K562 (cell line): Measurements from ENCODE around the gene CELF4. TPM values are rescaled to one million over a fixed set of nuclear protein-coding genes. Genes with fewer than 3 reads are reported as not detected.

Source experiments
- ATAC-seq: fragments of 200-7000 bp; cut with Tn5 transposase; 3 replicates; pipeline ENCODE4 v1.9.1; 2020; ENCODE audit warnings: moderate library complexity
- BruUV-seq: library from RNA; stranded (reverse); fragments of 400-500 nt; replicated peaks from 2 replicates; lab custom pipeline; 2021; lab: Mats Ljungman, UMichigan
- CTCF ChIA-PET: fragments of 300-600 bp; formaldehyde crosslinking; extraction: SDS; loops from one replicate; lab custom pipeline; 2021; ENCODE audit warnings: low intra/inter-chr PET ratio; lab: Yijun Ruan, JAX
- POLR2A ChIA-PET: fragments of 300-600, 350-650 bp; sonication (Branson Sonifier 250); formaldehyde crosslinking; extraction: SDS; loops from one replicate; lab custom pipeline; 2021; ENCODE audit warnings: antibody characterized with exemption, inconsistent platforms; lab: Yijun Ruan, JAX
- DNase-seq, 4 experiments: peaks; one replicate each; pipeline versions ENCODE4 v3.0.0 to v3.0.0-alpha.2; 2011 to 2018; ENCODE audit warnings: low spot score in 3 of 4, mixed read lengths in 3 of 4; ENCODE audit errors: extremely low read depth in 1 of 4
- FAIRE-seq: peaks from 2 replicates; lab custom pipeline; 2011; peaks lifted over from hg19 to GRCh38; lab: Jason Lieb, UNC
- H2AFZ ChIP-seq: 2 replicates; pipeline ENCODE4 v1.6.0; 2011; ENCODE audit warnings: low read depth, low read length, control low read depth, inconsistent platforms
- H3K27ac ChIP-seq: fragments of 200-600 bp; 3 replicates; pipeline ENCODE4 v1.8.0; 2011; ENCODE audit warnings: low read depth, mild to moderate bottlenecking, control low read depth, inconsistent platforms, low read length, moderate library complexity, mixed read lengths; ENCODE audit errors: extremely low read depth
- H3K27me3 ChIP-seq, 2 experiments: fragments of 300-600 bp in 1 of 2; 2 replicates in 1 of 2; 3 replicates in 1 of 2; pipeline versions ENCODE4 v1.6.0 to v1.8.0; 2011; ENCODE audit warnings: inconsistent platforms in 2 of 2, low read length in 2 of 2, mild to moderate bottlenecking in 1 of 2, mixed read lengths in 1 of 2, moderate library complexity in 1 of 2; ENCODE audit not compliant: control insufficient read depth in 2 of 2, insufficient read depth in 2 of 2
- H3K36me3 ChIP-seq: fragments of 300-600 bp; 3 replicates; pipeline ENCODE4 v1.8.0; 2011; ENCODE audit warnings: mild to moderate bottlenecking, low read length, inconsistent platforms; ENCODE audit not compliant: control insufficient read depth, insufficient read depth
- H3K4me1 ChIP-seq, 2 experiments: fragments of 200-600 bp in 1 of 2; replicated peaks in 1 of 2; 2 replicates in 1 of 2; 3 replicates in 1 of 2; pipeline versions ENCODE4 v1.5.1 to v1.8.0; 2011; ENCODE audit warnings: inconsistent platforms in 2 of 2, low read length in 2 of 2, mild to moderate bottlenecking in 1 of 2, mixed read lengths in 1 of 2, moderate library complexity in 1 of 2; ENCODE audit not compliant: control insufficient read depth in 2 of 2, insufficient read depth in 2 of 2
- H3K4me2 ChIP-seq: 2 replicates; pipeline ENCODE4 v1.6.1; 2011; ENCODE audit warnings: low read length, control low read depth, inconsistent platforms, mixed read lengths; ENCODE audit not compliant: insufficient read depth
- H3K4me3 ChIP-seq: fragments of 200-600 bp; sonication (generic), shearing (Covaris generic); 2 replicates; pipeline ENCODE4 v1.5.1; 2016; ENCODE audit warnings: control low read depth, inconsistent platforms
- H3K79me2 ChIP-seq: fragments of 200-600 bp; 3 replicates; pipeline ENCODE4 v1.8.0; 2011; ENCODE audit warnings: low read length, inconsistent platforms; ENCODE audit not compliant: control insufficient read depth, insufficient read depth
- H3K9ac ChIP-seq, 2 experiments: 2 replicates each; pipeline versions ENCODE4 v1.6.0 to v1.6.1; 2011; ENCODE audit warnings: low read depth in 2 of 2, low read length in 2 of 2, control low read depth in 1 of 2, inconsistent platforms in 1 of 2, mild to moderate bottlenecking in 1 of 2, mixed read lengths in 1 of 2; ENCODE audit not compliant: insufficient read depth in 1 of 2
- H3K9me1 ChIP-seq: one replicate; pipeline ENCODE4 v1.6.0; 2011; ENCODE audit warnings: inconsistent platforms, mild to moderate bottlenecking, low read length, moderate library complexity; ENCODE audit not compliant: control insufficient read depth, insufficient read depth
- H3K9me3 ChIP-seq: replicated peaks from 2 replicates; pipeline ENCODE4 v1.5.1; 2011; ENCODE audit warnings: low read depth, low read length, inconsistent platforms; ENCODE audit not compliant: control insufficient read depth, insufficient read depth
- H4K20me1 ChIP-seq: replicated peaks from 2 replicates; pipeline ENCODE4 v1.6.1; 2011; ENCODE audit warnings: low read length, inconsistent platforms, mixed read lengths; ENCODE audit not compliant: control insufficient read depth, insufficient read depth
- FOXA1 ChIP-seq: fragments of 450-650 bp; IDR thresholded peaks from 2 replicates; pipeline ENCODE4 v1.6.1; 2016; ENCODE audit warnings: mild to moderate bottlenecking, borderline replicate concordance
- FOXA3 ChIP-seq, 2 experiments: fragments of 450-650 bp in 1 of 2; sonication (generic) in 1 of 2; formaldehyde crosslinking; IDR thresholded peaks in 1 of 2; conservative IDR thresholded peaks in 1 of 2; 2 replicates each; pipeline versions ENCODE4 v1.4.0 to v1.8.0; 2020 to 2022; ENCODE audit warnings: mild to moderate bottlenecking in 2 of 2, missing genetic modification reagents in 1 of 2
- FOXP1 ChIP-seq: sonication (generic); formaldehyde crosslinking; IDR thresholded peaks from 2 replicates; pipeline ENCODE4 v1.8.0; 2022; ENCODE audit warnings: mild to moderate bottlenecking, missing genetic modification reagents
- ILK ChIP-seq: fragments of 450-650 bp; IDR thresholded peaks from 2 replicates; pipeline ENCODE4 v1.6.1; 2016; ENCODE audit warnings: missing genetic modification characterization, low read depth, mild to moderate bottlenecking, missing compliant biosample characterization, moderate library complexity, borderline replicate concordance
- JUN ChIP-seq, 2 experiments: sonication (generic) in 1 of 2; formaldehyde crosslinking in 1 of 2; IDR thresholded peaks; 2 replicates each; pipeline versions ENCODE4 v1.6.1 to v1.8.0; 2012 to 2022; ENCODE audit warnings: borderline replicate concordance in 2 of 2, mild to moderate bottlenecking in 2 of 2, improper control_type of control experiment in 1 of 2, low read depth in 1 of 2, low read length in 1 of 2, missing genetic modification reagents in 1 of 2
- KAT7 ChIP-seq: sonication (generic); formaldehyde crosslinking; IDR thresholded peaks from 2 replicates; pipeline ENCODE4 v1.8.0; 2022; ENCODE audit warnings: missing genetic modification reagents, mild to moderate bottlenecking, borderline replicate concordance
- PTTG1 ChIP-seq: fragments of 450-650 bp; IDR thresholded peaks from 2 replicates; pipeline ENCODE4 v1.6.1; 2016; ENCODE audit warnings: low read depth, mild to moderate bottlenecking, missing genetic modification characterization, missing compliant biosample characterization
- SRSF1 ChIP-seq: fragments of 200-400 bp; formaldehyde crosslinking; IDR thresholded peaks from 2 replicates; pipeline ENCODE4 v1.6.1; 2017; ENCODE audit warnings: mild to moderate bottlenecking, low read depth, low read length, moderate library complexity
- SRSF3 ChIP-seq: fragments of 200-400 bp; formaldehyde crosslinking; IDR thresholded peaks from 2 replicates; pipeline ENCODE4 v1.6.1; 2016; ENCODE audit warnings: mild to moderate bottlenecking, low read length, moderate library complexity; ENCODE audit not compliant: insufficient read depth
- TAF15 ChIP-seq: fragments of 200-400 bp; formaldehyde crosslinking; IDR thresholded peaks from 2 replicates; pipeline ENCODE4 v1.6.1; 2017; ENCODE audit warnings: mild to moderate bottlenecking, low read depth, low read length, moderate library complexity
- VEZF1 ChIP-seq: fragments of 200-800 bp; sonication (Bioruptor generic); IDR thresholded peaks from 2 replicates; pipeline ENCODE4 v1.6.1; 2017; ENCODE audit warnings: missing genetic modification characterization, missing compliant biosample characterization
- ZFPM2 ChIP-seq: fragments of 250-450 bp; sonication (Bioruptor Pico); IDR thresholded peaks from 2 replicates; pipeline ENCODE4 v1.5.1; 2022; ENCODE audit warnings: mild to moderate bottlenecking
- ZNF324 ChIP-seq: fragments of 250-450 bp; sonication (Bioruptor Pico); IDR thresholded peaks from 2 replicates; pipeline ENCODE4 v1.4.0; 2020; ENCODE audit warnings: mild to moderate bottlenecking
- ZNF384 ChIP-seq: IDR thresholded peaks from 2 replicates; pipeline ENCODE4 v1.6.1; 2012; ENCODE audit warnings: low read depth, low read length, improper control_type of control experiment
- ZNF707 ChIP-seq: fragments of 250-450 bp; sonication (Bioruptor Pico); conservative IDR thresholded peaks from 2 replicates; pipeline ENCODE4 v1.8.0; 2022; ENCODE audit warnings: inconsistent platforms, mild to moderate bottlenecking, moderate library complexity
- WGBS: fragments of 100-300 bp; shearing (Covaris generic); methylation state at CpG from one replicate; pipeline ENCODE4 v1.1.6; 2016; ENCODE audit warnings: low coverage, mixed read lengths; ENCODE audit not compliant: insufficient coverage; ENCODE audit errors: missing lambda C conversion rate; 5-methylcytosine and 5-hydroxymethylcytosine counted together
- in situ Hi-C: fragments of 300-500 bp; cut with MboI; formaldehyde crosslinking; loops from 4 replicates; pipeline ENCODE4 v1.15.0; 2018; ENCODE audit warnings: inconsistent platforms, mixed read lengths
- intact Hi-C: fragments of 100-400 bp; cut with micrococcal nuclease; formaldehyde crosslinking; loops from 2 replicates; pipeline ENCODE4 v1.14.2; 2022
- polyA plus RNA-seq, 8 experiments: library from polyadenylated mRNA; depleted of rRNA in 4 of 8; stranded (reverse) in 5 of 8; unstranded in 3 of 8; fragments of >200 nt; fragmentation: Nextera tagmentation in 2 of 8; fragmentation: Illumina TruSeq in 1 of 8; extraction: Ambion mirVana in 2 of 8; extraction: Trizol in 1 of 8; gene quantifications; 2 replicates each; pipeline versions ENCODE4 v1.2.1 to v1.2.3, GENCODE V29; 2011 to 2014; ENCODE audit warnings: inconsistent platforms in 1 of 8, missing spikeins in 1 of 8
- total RNA-seq, 7 experiments: library from RNA; depleted of rRNA in 6 of 7; stranded (reverse); fragments of >200 nt in 6 of 7; fragmentation: Illumina TruSeq in 2 of 7; extraction: Trizol in 2 of 7; gene quantifications; 2 replicates each; pipeline versions ENCODE4 v1.2.1 to v1.2.3, GENCODE V29; 2011 to 2021; ENCODE audit warnings: low replicate concordance in 1 of 7
- TF ChIP-seq, protein P1 (sequence below): sonication (generic); formaldehyde crosslinking; IDR thresholded peaks from 2 replicates; pipeline ENCODE4 v1.5.0; 2020; ENCODE audit warnings: missing genetic modification reagents

Gene CELF4
- total and polyA plus RNA-seq, 9 of the 15 experiments (the other 6 are each of a cell fraction or from before 2014, with no cell fraction given) = 0.04 to 0.24 (median 0.07) TPM; not detected in 3

DNA sequence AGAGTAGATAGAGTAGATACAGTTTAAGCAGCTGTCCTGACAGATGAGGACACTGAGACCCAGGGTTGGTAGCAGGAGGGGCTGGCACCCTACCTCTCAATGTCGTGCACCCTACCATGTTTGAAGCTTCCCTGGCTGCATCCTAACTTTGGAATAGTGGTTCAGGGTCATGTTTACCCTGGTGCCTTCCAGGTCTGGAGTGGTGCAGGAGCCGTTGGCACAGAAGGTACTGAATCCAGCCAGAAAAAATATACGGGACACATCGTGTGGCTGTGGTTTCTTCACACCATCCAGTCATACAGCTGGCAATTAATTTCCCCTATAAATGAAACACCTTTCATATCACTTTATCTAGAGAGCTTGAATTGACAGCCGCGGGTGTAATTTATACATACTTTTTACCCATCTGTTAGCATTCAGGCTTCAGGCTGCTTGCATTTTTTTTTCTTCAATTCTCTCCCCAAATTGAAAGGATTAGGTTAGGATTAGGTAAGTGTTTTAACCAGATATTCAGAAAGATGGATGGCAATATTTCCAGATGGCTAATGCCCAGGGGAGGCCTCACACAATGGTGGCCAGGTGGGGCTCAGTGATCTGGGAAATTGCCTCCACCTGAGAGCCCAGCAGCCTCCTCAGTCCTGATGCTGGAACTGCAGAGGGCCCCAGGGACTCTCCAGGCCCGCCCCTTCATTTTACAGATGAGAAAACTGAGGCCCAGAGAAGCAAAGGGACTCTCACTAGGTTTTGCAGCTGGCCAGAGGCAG is 127.0 kb downstream of the CELF4 start:
- WGBS = under 1% methylated on average over 7 of the region's 7 CpGs

More for the DNA sequence above, 127.0 kb downstream of the CELF4 start:
- H3K4me2 ChIP-seq = no peak overlapping the region
- no peak for FAIRE-seq
- no peak for ATAC-seq
- no peaks in the 10 kb centered on the region for H3K9me3 ChIP-seq
- intact Hi-C loops (no loop called here), in situ Hi-C loops (no loop called here)
- no peaks in the 10 kb centered on the region for H3K79me2 ChIP-seq
- H3K27me3 ChIP-seq = no peaks in the 10 kb centered on the region; a peak in 1 of 5 replicates
- ChIA-PET POLR2A (interaction anchor here (0.6 kb wide), 1 partner anchor 517 kb away, joined by 3 read pairs; no protein-coding TSS in a partner anchor), CTCF (no interaction called here)
- H3K4me1 ChIP-seq = no peaks in the 10 kb centered on the region
- no peak overlapping the region for H3K27ac ChIP-seq
- no peaks in the 10 kb centered on the region for H4K20me1 ChIP-seq
- H3K9ac ChIP-seq = no peak overlapping the region
- no peak for DNase-seq
- H3K4me3 ChIP-seq = no peak overlapping the region
- TF ChIP-seq ZFPM2 (CRISPR knock-in tag) = no peak
- no peak for TF ChIP-seq FOXA1
- TF ChIP-seq ZNF324 (CRISPR knock-in tag) = no peak
- TF ChIP-seq ZNF384 = no peak
- TF ChIP-seq SRSF3 = no peak
- TF ChIP-seq FOXA3 (CRISPR knock-in tag; conservative IDR thresholded peaks at IDR 0.05 in 1 of 2, IDR thresholded peaks at IDR 0.05 in 1 of 2) = no peak
- TF ChIP-seq ZNF707 = no peak
- TF ChIP-seq ILK = no peak
- TF ChIP-seq PTTG1 (tag) = no peak
- TF ChIP-seq SRSF1 = no peak
- TF ChIP-seq FOXP1 (CRISPR knock-in tag) = no peak
- no peak for TF ChIP-seq TAF15
- no peak for TF ChIP-seq JUN (IDR thresholded peaks at IDR 0.05; ENCODE audit: borderline replicate concordance, low read depth, low read length)
- no peak for TF ChIP-seq JUN (CRISPR knock-in tag; IDR thresholded peaks at IDR 0.05; ENCODE audit: borderline replicate concordance)
- no peak for TF ChIP-seq KAT7 (CRISPR knock-in tag)
- TF ChIP-seq, protein P1, sequence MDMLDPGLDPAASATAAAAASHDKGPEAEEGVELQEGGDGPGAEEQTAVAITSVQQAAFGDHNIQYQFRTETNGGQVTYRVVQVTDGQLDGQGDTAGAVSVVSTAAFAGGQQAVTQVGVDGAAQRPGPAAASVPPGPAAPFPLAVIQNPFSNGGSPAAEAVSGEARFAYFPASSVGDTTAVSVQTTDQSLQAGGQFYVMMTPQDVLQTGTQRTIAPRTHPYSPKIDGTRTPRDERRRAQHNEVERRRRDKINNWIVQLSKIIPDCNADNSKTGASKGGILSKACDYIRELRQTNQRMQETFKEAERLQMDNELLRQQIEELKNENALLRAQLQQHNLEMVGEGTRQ (CRISPR knock-in tag) = no peak
- TF ChIP-seq VEZF1 (CRISPR knock-in tag) = no peak
- no peaks in the 10 kb centered on the region for H3K36me3 ChIP-seq
- no TSS peak for BruUV-seq
- H2AFZ ChIP-seq = no peak overlapping the region
- no peaks in the 10 kb centered on the region for H3K9me1 ChIP-seq
